ENCODE results near the gene MIP. TPM values are rescaled to one million over a fixed set of nuclear protein-coding genes. Genes with fewer than 3 reads are reported as not detected.

MIP gene
- total and polyA plus RNA-seq, 10 of the 15 experiments (the other 5 are each of a cell fraction or from before 2014, with no cell fraction given) = 0.04 to 0.18 (median 0.11) TPM; not detected in 3

- TF ChIP-seq, protein P1, sequence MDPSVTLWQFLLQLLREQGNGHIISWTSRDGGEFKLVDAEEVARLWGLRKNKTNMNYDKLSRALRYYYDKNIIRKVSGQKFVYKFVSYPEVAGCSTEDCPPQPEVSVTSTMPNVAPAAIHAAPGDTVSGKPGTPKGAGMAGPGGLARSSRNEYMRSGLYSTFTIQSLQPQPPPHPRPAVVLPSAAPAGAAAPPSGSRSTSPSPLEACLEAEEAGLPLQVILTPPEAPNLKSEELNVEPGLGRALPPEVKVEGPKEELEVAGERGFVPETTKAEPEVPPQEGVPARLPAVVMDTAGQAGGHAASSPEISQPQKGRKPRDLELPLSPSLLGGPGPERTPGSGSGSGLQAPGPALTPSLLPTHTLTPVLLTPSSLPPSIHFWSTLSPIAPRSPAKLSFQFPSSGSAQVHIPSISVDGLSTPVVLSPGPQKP (IDR thresholded peaks at IDR 0.05; ENCODE audit: low read depth, low read length) = no peak
- TF ChIP-seq ZNF687 (IDR thresholded peaks at IDR 0.05) (no peak), SUPT20H (IDR thresholded peaks at IDR 0.05; ENCODE audit: borderline replicate concordance, control insufficient read depth, low read depth, low read length) (no peak), NR2C2 (IDR thresholded peaks at IDR 0.05; ENCODE audit: borderline replicate concordance, control insufficient read depth, insufficient read length, low read depth) (no peak), STAT3 (IDR thresholded peaks at IDR 0.05; ENCODE audit: low read depth, low read length) (no peak), NFYA (IDR thresholded peaks at IDR 0.05; ENCODE audit: borderline replicate concordance, low read depth, low read length) (no peak), BCLAF1 (IDR thresholded peaks at IDR 0.05) (no peak)
- TF ChIP-seq, protein P2, sequence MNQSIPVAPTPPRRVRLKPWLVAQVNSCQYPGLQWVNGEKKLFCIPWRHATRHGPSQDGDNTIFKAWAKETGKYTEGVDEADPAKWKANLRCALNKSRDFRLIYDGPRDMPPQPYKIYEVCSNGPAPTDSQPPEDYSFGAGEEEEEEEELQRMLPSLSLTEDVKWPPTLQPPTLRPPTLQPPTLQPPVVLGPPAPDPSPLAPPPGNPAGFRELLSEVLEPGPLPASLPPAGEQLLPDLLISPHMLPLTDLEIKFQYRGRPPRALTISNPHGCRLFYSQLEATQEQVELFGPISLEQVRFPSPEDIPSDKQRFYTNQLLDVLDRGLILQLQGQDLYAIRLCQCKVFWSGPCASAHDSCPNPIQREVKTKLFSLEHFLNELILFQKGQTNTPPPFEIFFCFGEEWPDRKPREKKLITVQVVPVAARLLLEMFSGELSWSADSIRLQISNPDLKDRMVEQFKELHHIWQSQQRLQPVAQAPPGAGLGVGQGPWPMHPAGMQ (IDR thresholded peaks at IDR 0.05; ENCODE audit: borderline replicate concordance) = no peak
Measured at GRCh38 chr12:56476972-56477432, 22.5 kb upstream of the MIP start (continued).

Measured in GM12878 (cell line).